ENCODE results near the gene OPTC. TPM values are rescaled to one million over a fixed set of nuclear protein-coding genes. Genes with fewer than 3 reads are reported as not detected.

The OPTC gene
- total RNA-seq, 1 experiment from 2014 or later, result not detected

Other genes with a start within 250 kb of the OPTC start
- 24.2 TPM for gene BTG2, start 188.6 kb upstream of the OPTC start, total RNA-seq (2021; ENCODE audit: unreplicated experiment)
- gene FMOD, start 143.0 kb upstream of the OPTC start, total RNA-seq (2021; ENCODE audit: unreplicated experiment), result not detected
- gene PRELP, start 18.3 kb upstream of the OPTC start, total RNA-seq (2021; ENCODE audit: unreplicated experiment), result 0.10 TPM
- 37.1 TPM for gene ATP2B4, start 132.7 kb downstream of the OPTC start, total RNA-seq (2021; ENCODE audit: unreplicated experiment)